HG02759 (cell line): ENCODE results near the gene LSMEM2.
"Not testable (repeated sequence)": the region's sequence is repeated elsewhere in the genome, so short reads cannot be mapped to it uniquely, and the experiment has no call there.

Experiments
- ATAC-seq: cut with Tn5 transposase; IDR thresholded peaks from one replicate; pipeline ENCODE4 v1.9.1; 2021; ENCODE audit warnings: mild to moderate bottlenecking, moderate library complexity; ENCODE audit not compliant: unreplicated experiment

The LSMEM2 gene

DNA sequence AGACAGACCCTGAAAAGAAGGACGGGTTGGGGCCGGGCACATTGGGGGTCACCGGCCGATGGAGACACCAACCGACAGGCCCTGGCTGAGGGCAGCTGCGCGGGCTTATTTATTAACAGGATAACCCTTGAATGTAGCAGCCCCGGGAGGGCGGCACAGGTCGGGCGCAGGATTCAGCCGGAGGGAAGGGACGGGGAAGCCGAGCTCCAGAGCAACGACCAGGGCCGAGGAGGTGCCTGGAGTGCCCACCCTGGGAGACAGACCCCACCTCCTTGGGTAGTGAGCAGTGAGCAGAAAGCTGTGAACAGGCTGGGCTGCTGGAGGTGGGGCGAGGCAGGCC, 2.2 kb upstream of the LSMEM2 start:
- no peak for ATAC-seq

DNA sequence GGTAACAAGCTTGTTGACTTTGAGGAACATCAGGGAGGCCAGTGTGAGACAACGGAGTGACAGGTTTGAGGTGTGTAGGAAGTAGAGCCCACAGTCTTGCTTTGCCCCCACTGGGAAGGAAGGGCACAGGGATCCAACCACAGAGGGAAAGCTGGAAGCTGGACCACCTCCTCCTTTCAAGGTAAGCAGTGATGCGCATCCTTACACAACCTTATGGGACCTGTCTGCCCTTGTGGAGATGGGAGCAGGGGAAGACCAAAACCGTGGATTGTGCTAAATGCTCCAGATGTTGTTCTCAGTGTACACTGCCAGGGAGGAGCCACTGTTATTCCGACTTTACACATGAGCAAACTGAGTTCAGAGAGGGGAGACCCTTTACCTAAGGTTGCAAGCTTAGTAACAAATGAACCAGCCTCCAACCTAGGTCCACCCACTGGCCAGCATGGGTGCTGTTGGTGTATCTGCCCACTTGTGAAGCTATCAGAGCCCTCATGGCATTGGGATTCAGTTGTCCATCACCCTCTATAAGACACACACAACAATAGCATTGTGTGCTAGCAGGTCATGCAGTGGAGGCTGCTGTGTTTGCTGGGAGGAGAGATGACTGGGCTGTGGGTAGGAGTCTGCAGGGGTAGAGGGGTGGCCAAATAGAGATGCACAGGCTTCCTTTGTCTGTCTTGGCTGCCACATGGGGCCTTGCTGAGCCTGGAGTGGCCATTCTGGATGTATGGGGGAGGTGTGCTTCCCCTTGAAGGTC, 586 bp upstream of the LSMEM2 start:
- no peak for ATAC-seq

DNA sequence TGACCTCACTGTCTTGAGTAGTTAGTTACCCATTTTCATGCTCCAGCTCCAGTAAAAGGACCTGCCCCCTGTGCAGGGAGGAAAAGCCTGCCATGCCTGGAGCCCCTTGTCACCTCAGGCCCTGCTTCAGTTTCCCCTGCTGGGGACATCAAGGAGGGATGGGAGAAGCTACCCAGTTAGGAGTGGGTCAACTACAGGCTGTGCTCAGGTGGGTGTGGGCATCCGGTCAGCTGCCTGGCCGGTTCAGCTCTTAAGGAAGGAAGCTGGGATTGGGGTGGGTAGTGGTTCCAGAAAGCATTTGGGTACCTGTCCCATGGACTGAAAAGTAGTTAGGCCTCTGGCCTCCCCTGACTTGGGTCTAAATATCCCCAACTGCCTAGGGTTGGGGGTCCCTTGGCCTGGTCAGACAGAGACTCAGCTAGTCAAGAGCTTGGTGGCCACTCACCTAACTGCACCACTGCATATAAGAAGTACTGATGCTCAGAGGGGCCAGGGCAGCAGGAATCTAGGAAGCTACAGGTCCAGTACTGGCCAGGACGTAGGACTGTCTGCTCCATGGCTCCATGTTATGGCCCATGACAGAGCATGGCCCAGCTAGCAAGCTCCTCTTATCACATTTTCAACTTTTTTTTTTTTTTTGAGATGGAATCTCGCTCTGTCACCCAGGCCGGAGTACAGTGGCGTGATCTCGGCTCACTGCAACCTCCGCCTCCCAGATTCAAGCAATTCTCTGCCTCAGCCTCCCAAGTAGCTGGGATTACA, 549 bp downstream of the LSMEM2 start:
- no peak for ATAC-seq

DNA sequence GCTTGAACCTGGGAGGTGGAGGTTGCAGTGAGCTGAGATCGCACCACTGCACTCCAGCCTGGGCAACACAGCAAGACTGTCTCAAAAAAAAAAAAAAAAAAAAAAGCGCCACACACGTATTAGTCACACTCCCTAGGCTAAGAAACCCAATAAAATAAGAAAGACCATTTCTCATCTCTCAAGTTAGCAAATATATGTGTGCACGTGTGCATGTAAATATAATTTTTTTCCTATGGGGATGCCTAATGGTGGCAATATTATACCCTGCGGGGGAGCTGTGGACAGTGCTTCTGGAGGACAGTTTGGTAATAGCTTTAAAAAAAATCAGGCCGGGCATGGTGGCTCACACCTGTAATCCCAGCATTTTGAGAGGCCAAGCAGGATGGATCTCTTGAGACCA, 5.2 kb downstream of the LSMEM2 start:
- not testable (repeated sequence) for ATAC-seq

DNA sequence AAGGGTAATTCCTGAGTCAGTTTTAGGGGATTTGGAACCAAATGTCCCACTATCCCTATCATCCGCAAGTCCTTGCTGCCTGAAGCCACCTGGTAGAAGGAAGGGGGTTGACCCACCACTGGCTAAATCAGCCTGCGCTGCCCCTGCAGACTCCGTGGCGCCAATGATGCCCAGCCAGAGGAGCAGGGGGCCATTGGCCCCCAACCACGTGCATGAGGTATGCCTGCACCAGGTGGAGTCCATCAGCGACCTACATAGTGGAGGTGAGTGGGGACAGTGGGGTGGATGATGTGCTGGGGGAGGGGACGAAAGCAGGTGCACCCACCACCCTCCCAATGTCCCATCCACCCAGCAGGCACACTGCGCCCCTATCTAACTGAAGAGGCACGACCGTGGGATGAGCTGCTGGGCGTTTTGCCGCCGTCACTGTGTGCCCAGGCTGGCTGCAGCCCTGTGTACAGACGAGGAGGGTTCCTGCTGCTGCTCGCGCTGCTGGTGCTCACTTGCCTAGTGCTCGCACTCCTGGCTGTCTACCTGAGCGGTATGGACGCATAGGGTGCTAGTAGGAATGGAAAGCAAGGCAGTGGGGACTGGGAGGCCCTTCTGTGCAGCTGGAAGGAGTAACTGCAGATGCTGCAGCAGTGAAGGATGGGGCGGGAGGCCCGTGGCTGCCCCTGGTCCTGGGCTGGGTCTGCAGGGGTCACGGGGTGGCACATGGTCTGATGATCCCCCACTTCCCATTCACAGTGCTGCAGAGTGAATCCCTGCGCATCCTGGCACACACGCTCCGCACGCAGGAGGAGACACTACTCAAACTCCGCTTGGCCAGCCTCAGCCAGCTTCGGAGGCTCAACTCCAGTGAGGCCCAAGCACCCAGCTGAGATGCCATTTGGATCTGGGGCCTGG, 7.7 kb downstream of the LSMEM2 start:
- no peak for ATAC-seq

DNA sequence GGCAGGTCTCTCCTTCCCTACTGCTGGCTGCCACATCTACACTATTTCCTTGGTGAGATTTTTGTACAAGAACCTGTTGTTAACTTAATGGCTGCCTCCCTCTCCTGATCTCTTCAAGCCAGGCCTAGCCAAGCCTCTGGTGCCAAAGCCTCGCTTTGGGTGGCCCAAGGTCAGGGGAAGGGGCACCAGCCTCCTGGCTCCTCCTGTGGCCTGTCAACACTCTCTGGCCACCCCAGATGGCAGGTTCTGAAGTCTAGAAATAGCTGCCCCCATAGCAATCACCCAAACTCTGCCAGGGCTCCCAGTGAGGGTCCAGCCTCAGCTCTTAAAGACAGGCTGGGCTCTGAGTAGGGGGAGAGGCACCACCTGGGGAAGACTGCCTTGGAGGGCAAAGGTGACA, 8.4 kb downstream of the LSMEM2 start:
- ATAC-seq = no peak

DNA sequence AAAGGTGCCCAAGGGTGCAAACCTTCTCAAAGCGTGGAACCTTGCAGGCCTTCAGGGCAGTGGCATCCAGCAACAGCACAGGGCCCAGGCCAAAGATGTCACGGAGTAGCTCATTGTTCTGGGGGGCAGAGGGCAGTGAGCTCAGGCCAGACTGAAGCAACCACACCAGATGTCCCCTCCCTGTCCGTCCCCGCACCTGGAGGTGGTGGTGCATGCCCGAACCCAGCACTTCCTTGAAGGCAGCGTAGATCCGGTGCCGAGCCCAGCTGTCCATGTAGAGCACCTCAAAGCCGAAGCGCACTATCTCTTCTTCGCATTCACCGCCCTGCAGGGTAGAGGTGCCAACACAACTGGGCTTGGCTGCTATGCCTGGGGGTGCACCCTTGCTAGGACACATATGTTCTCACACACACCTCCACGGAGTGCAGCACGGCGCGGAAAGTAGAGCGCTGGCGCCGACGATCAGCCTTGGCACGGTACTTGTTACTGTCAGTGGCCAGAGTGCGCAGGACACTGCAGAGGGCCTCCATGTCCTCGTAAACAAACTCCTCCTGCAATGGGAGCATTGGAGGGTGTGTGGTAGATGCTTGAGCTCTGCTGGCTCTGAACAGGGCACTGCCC, 9.6 kb downstream of the LSMEM2 start:
- ATAC-seq = no peak

DNA sequence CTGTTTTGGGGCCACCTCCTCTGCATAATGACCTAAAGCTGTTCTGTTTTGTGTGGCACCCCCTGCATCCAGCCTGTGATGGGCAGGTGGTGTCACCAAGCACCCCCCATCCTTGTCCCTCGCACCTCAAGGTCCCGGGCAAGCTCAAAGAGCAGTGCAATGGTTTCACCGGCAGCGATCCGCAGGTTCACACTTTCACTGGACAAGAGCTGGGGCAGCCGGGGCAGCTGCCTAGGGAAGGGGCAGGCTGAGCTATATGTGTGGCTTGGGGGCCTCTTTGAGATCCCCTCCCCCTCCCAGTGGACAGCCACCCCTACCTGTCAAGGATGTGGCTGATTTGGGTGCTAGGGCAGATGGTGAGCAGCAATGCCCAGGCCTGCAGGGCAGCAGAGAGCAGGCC, 10.2 kb downstream of the LSMEM2 start:
- ATAC-seq = no peak

DNA sequence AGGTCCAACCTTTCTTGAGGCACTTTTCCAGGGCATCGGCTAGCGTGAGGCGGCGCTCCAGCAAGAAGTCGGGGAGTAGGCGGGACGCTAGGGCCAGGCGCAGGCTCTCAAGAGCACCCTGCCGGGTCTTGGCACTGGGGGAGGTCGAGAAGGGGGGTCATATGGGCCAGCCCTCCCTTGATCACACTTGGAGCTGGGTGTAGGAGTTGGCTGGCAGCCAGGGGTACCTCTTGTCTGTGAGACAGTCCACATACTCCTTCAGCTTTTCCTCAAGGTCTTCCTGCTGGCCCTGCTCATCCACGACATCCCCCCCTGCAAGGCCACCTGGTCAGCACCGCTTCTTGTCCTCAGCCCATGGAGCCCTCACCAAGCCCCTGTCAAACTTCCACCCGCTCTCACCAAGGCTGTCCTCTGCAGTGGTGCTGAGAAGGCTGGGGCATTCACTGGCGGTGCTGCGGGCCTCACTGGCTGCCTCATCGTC, 11.3 kb downstream of the LSMEM2 start:
- no peak for ATAC-seq

DNA sequence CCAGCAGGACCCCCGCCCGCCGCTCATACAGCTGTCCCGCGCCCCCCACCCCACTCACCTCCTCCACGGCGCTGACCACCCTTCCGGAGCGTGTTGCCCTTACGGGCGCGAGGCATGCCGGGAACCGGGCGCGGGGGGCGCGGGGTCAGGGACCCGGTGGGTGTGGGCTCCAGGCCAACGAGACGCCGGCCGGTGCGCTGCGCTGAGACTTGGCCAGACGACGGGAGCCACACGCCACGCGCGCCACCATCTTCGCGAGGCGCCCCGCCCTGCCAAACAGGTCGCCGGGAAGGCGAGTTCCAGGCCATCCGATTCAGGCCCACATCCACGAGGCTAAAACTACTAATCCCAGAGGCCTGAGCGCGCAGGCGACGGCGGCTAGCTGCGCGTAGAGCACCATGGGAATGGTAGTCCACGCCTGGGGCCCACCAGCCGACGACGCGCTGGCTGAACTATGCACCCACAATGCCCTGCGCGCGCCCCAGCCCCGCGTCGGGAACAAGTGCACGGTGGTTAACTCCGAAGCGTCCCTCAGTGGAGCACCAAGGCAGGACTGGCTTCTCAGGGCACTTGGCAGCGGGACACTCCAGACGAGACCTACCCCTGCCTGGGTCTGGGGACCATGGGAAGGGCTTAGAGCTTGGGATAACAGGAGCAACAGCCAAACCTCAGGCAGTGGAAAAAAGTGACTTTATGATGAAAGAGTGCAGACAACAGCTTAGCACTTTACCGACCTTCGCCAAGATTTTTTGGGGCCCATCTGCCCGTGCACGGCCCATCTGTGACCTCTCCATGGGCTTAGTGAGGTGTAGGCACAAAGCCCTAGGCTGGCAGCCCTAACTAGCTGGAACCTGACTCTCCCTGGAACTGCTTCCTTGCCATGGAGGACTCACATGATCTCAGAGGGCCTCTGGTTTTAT, 13.5 kb downstream of the LSMEM2 start, which contains the start of gene IFRD2:
TSS of gene IFRD2 (minus strand) at position 271 of the 920 bp plus-strand sequence. CDS start at position 116, 155 bp downstream.
- peak; percentile 94 for ATAC-seq

DNA sequence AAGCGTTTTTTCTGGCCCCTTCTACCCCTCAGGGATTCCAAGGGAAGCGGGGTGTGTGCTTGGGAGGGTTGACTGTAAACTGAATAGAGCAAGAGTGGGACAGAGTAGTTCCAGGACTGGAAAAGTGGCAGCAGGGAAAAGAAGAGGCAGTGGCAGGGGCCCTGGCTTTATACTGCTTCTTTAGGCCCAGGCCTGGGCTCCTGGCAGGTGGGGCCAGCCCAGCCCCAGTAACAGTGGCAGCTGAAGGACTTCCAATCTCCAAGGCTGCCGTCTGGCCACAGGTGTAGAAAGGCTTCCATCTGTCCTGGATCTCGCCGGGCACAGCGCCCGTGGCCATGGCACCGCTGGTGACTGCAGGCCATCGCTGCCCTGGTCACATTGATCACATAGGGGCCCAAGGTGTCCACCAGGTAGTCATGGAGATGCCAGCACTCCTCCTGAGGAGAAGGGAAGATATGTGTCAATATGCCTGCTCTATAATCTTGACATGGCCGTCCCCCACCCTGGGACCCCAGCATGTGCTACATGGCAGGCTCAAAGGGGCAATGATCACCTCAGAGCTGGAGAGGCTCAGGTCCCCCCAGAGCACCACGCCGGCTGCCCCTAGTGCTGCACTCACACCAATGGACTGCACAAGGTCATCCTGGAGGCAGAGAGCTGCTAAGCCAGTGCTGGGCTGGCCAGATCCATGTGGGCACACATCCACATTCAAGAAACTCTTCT, 14.4 kb downstream of the LSMEM2 start:
- ATAC-seq = no peak

DNA sequence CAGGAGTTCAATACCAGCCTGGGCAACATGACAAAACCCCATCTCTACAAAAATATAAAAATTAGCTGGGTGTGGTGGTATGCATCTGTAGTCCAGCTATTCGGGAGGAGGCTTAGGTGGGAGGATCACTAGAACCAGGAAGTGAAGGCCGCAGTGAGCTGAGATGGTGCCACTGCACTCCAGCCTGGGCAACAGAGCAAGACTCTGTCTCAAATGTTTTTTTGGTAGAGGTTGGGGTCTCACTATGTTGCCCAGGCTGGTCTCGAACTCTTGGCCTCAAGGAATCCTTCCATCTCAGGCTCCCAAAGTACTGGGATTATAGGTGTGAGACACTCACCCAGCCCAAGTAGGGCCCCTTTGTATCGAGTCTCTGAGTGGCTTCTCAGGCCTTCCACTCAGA, 15.2 kb downstream of the LSMEM2 start:
- ATAC-seq = no peak

DNA sequence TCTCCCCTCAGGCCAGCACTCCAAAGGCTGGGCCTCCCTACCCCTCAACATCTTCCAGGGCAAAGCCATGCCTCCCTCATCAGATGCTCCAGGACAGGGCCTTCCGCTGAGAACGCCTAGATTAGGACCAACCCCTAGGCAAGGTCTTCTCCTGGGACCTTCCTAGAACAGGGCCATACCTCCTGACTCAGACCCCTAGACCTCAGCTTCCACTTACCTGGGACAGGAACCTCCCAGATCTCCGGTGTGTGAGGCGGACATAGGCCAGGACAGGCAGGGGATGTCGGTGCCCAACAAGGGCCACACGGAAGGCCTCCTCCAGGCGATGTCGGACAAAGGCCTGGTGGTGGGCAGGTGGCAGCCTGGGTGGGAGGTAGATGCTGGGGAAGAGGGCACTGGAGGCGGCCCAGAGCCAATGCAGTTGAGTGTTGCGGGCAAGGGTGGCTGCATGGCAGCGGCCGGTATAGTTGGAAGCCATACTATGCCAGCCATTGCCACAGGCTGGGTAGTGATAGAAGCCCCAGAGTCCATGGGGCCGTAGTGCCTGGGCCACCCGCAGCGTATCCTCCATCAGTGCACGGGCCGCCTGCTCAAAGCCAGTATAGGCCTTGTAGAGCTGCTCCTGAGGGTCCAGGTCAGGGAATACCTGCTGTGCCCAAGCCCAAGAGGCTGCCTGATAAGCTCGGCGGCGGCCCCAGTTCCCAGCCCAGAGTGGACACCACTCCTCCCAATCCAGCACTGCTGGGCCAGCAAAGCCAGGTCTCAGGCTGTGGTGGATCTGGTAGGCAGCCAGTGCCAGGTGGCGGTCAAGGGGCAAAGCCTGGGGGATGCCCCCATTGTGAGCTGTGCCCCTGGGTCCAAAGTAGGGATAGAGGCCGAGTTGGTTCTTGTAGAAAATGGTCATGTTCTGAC, 15.9 kb downstream of the LSMEM2 start:
- no peak for ATAC-seq

DNA sequence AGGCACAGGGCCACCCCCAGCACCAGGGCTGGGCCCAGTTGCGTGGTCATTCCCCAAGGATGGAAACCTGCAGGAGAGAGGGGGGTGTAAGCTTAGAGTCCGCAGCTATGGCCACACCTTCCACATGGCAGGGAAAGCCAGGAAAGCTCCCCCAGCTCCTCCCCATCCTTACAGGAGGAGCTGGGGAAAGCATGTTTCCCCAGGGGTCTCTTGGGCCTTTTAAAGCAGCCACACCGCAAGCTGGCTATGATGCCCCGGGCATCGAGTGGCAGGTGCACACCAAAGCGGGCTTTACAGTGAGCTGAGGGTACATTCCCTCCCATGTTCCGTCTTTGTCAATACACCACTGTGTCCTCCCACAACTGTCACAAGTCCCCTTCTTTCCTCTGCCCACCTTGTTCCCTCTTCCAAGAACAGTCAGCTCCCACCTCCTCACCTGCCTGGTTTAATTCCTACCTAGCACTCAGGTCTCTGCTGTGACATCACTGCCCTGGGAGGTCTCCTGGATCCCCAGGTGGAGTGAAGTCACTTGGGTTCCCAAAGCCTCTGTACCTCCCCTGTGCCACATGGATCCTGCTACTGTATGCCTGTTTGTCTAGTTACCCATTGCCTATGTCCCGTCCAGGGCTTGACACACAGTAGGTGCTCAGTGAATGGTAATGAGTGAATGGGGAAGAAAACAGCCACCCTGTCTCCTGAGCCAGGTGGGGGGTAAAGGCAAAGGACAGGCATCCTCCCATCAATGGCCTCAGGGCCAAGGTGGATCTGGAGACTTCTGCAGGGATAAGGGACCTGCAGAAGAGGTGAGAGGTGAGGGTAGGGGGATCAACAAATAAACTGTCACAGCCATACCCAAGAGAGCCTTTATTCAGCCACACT, 16.9 kb downstream of the LSMEM2 start:
- no peak for ATAC-seq

DNA sequence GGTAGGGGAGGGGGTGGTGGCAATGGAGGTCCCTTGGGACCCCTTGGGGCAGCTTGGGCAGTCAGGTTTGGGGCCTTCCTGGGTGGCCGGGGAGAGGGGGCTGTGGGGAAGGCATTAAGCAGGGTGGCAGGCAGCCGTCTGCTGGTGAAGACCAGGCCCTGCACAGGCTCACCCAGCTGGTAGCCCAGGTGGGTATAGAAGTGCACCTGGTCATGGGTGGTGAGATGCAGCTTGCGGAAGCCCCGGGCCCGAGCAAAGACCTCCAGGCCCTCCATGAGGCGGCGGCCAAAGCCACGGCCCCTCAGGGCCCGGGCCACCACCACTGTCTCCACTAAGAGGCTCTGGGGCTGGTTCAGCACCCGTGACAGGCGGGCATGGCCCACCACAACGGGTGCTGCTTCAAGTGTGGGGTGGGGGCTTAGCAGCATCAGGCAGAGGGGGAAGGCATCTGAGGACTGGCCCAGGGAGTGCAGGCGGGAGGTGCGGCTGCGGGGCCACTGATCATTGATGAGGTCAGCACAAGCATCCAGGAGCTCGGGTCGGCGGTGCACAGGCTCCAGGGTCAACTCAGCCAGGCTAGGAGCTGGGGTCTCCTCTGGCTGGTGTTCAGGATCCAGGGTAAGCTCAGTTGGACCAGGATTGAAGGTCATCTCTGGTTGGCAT, 18.0 kb downstream of the LSMEM2 start:
- ATAC-seq = no peak

DNA sequence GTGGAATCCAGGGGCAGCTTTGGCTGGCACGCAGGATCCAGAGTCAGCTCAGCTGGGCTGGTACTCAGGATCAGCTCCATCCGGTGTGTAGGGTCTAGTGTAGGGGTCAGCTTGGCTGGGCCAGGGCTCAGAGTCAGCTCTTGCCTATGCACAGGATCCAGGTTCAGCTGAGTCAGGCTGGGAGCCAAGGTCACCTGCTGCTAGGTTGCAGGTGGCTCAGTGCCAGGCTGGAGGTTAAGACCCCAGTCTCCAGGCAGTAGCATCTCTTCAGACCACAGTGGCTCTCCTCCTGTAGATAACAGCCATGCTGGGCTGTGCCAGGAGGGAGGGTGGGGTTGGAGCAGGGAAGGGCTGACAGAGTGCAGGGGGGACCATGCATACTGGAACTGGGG, 18.5 kb downstream of the LSMEM2 start:
- no peak for ATAC-seq
